Kidney epithelial cell (primary cell): ENCODE measurements around the gene EGFLAM. TPM values are rescaled to one million over a fixed set of nuclear protein-coding genes. Genes with fewer than 3 reads are reported as not detected.

Source experiments
- DNase-seq: peaks from one replicate; pipeline ENCODE4 v3.0.0-alpha.2; 2010; ENCODE audit warnings: low read depth
- H3K27me3 ChIP-seq: 2 replicates; pipeline ENCODE4 v1.6.0; 2011; ENCODE audit warnings: low read length; ENCODE audit not compliant: control insufficient read depth, insufficient read depth
- H3K36me3 ChIP-seq: 2 replicates; pipeline ENCODE4 v1.5.1; 2011; ENCODE audit warnings: low read length; ENCODE audit not compliant: control insufficient read depth, insufficient read depth
- H3K4me3 ChIP-seq: 2 replicates; pipeline ENCODE4 v1.5.1; 2011; ENCODE audit warnings: low read depth, mild to moderate bottlenecking, control low read depth, low read length
- CTCF ChIP-seq: IDR thresholded peaks from 2 replicates; pipeline ENCODE4 v1.5.1; 2011; ENCODE audit warnings: mild to moderate bottlenecking, moderate library complexity, low read length, control low read depth, inconsistent platforms; ENCODE audit not compliant: insufficient read depth, poor library complexity, severe bottlenecking
- total RNA-seq: library from RNA; depleted of rRNA; stranded (reverse); fragments of >200 nt; gene quantifications from 2 replicates; pipeline ENCODE4 v1.2.3, GENCODE V29; 2015

The EGFLAM gene
- total RNA-seq, 1 donor from 2014 or later: 3.5 TPM

- TF ChIP-seq CTCF: no peak
- no peaks in the 10 kb centered on the region for H3K36me3 ChIP-seq
- DNase-seq: no peak
- no peak overlapping the region for H3K4me3 ChIP-seq
- no peaks in the 10 kb centered on the region for H3K27me3 ChIP-seq
Measured at GRCh38 chr5:38342261-38342660, 83.9 kb downstream of the EGFLAM start.

- no peaks in the 10 kb centered on the region for H3K27me3 ChIP-seq
- H3K36me3 ChIP-seq: no peaks in the 10 kb centered on the region
- no peak for DNase-seq
- H3K4me3 ChIP-seq: no peak overlapping the region
- no peak for TF ChIP-seq CTCF
Measured at GRCh38 chr5:38344891-38345290, 86.5 kb downstream of the EGFLAM start.

GRCh38 chr5:38346593-38346992, 88.2 kb downstream of the EGFLAM start:
- Histone ChIP-seq H3K27me3 (no peaks in the 10 kb centered on the region), H3K4me3 (no peak overlapping the region), H3K36me3 (no peaks in the 10 kb centered on the region)
- no peak for TF ChIP-seq CTCF
- DNase-seq: no peak

GRCh38 chr5:38347040-38347763, 88.8 kb downstream of the EGFLAM start:
- Histone ChIP-seq H3K36me3 (no peaks in the 10 kb centered on the region), H3K4me3 (no peak overlapping the region)
- peak; percentile 29 for DNase-seq

GRCh38 chr5:38347896-38348295, 89.5 kb downstream of the EGFLAM start:
- H3K4me3 ChIP-seq: no peak overlapping the region
- no peak for TF ChIP-seq CTCF
- no peaks in the 10 kb centered on the region for H3K27me3 ChIP-seq
- DNase-seq: no peak
- H3K36me3 ChIP-seq: no peaks in the 10 kb centered on the region

More at GRCh38 chr5:38347040-38347763, 88.8 kb downstream of the EGFLAM start:
- no peak for TF ChIP-seq CTCF
- no peaks in the 10 kb centered on the region for H3K27me3 ChIP-seq
